Anterior cingulate cortex (tissue), 58 donors: ENCODE data around the gene LMOD2.

ENCODE experiments used
- DNase-seq, 58 donors: peaks; one replicate each; lab custom pipeline; 2025; lab: John Stamatoyannopoulos, UW

LMOD2 gene

DNA sequence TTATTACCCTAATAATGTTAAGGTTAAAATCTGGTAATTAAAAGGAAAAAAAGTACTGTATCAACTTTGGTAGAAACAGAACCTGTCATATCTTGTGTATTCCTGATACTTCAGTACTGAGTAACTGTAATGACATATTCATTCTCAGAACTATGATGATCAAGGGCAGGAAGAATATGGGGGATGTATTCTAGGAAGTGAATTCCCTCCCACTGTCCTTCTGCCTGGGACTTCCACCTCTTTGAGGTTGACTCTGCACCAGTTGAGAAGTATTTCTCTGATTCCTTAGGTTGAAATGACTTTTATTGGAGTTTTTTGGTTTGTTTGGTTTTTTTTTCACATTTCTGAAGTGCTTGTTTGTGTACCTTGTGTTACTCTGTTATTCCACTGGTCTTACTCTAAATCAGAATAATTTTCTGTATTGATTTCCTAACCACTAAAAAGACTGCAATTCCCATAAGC is 56.2 kb downstream of the LMOD2 start:
- no peak for DNase-seq

DNA sequence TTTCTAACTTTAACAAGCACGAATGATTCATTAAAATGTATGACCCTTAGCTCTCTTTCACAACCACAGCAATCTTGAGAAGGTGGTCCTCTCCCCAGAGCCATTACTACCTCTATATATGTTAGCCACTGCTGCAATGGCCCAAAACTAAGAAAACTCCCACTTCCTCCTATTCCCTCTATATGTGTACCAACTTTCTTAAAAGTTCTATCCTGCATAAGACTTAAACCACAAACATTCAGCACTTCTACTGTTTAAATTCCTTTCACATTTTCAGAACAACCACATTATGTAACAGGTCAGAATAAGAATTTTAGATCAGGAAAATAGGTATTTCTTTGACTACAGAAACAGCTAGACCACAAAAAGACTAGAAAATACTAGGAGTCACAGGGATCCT is 57.0 kb downstream of the LMOD2 start:
- DNase-seq = no peak
